Measurements from ENCODE around the gene TIGD1.

Gene TIGD1

GRCh38 chr2:232543928-232544631 is 6.3 kb downstream of the TIGD1 start:
- no peak for TF ChIP-seq EZH2phosphoT487 (IDR thresholded peaks at IDR 0.05; ENCODE audit: low read depth)
- TF ChIP-seq CTCF (IDR thresholded peaks at IDR 0.05; ENCODE audit: low read depth, low read length): no peak
- Histone ChIP-seq H3K79me2 (ENCODE audit: low read length) (peaks cover 22% of the 10 kb centered on the region), H3K27me3 (ENCODE audit: low read depth, low read length) (no peaks in the 10 kb centered on the region), H3K4me3 (ENCODE audit: low read length) (no peak overlapping the region), H3K4me1 (ENCODE audit: low read length) (no peaks in the 10 kb centered on the region), H3K4me2 (ENCODE audit: low read length) (no peak overlapping the region), H3K27ac (ENCODE audit: low read length) (no peak overlapping the region), H3K9ac (ENCODE audit: low read length) (no peak overlapping the region), H3K36me3 (replicated peaks; ENCODE audit: low read depth, low read length) (peaks cover 10% of the 10 kb centered on the region), H4K20me1 (ENCODE audit: insufficient read depth, low read length) (no peaks in the 10 kb centered on the region), H3K9me3 (ENCODE audit: insufficient read depth, low read length) (no peaks in the 10 kb centered on the region), H2AFZ (ENCODE audit: low read depth, low read length) (no peak overlapping the region)

- Histone ChIP-seq H3K27ac (ENCODE audit: low read length) (no peak overlapping the region), H3K4me2 (ENCODE audit: low read length) (no peak overlapping the region), H3K9ac (ENCODE audit: low read length) (no peak overlapping the region), H3K4me1 (ENCODE audit: low read length) (no peaks in the 10 kb centered on the region), H3K27me3 (ENCODE audit: low read depth, low read length) (no peaks in the 10 kb centered on the region), H3K36me3 (replicated peaks; ENCODE audit: low read depth, low read length) (peaks cover 10% of the 10 kb centered on the region), H3K4me3 (ENCODE audit: low read length) (no peak overlapping the region), H2AFZ (ENCODE audit: low read depth, low read length) (no peak overlapping the region), H3K79me2 (ENCODE audit: low read length) (peaks cover 17% of the 10 kb centered on the region), H3K9me3 (ENCODE audit: insufficient read depth, low read length) (no peaks in the 10 kb centered on the region), H4K20me1 (ENCODE audit: insufficient read depth, low read length) (no peaks in the 10 kb centered on the region)
- no peak for TF ChIP-seq EZH2phosphoT487 (IDR thresholded peaks at IDR 0.05; ENCODE audit: low read depth)
- TF ChIP-seq CTCF (IDR thresholded peaks at IDR 0.05; ENCODE audit: low read depth, low read length): no peak
Observed at GRCh38 chr2:232543491-232543890, 6.9 kb downstream of the TIGD1 start.

DNA sequence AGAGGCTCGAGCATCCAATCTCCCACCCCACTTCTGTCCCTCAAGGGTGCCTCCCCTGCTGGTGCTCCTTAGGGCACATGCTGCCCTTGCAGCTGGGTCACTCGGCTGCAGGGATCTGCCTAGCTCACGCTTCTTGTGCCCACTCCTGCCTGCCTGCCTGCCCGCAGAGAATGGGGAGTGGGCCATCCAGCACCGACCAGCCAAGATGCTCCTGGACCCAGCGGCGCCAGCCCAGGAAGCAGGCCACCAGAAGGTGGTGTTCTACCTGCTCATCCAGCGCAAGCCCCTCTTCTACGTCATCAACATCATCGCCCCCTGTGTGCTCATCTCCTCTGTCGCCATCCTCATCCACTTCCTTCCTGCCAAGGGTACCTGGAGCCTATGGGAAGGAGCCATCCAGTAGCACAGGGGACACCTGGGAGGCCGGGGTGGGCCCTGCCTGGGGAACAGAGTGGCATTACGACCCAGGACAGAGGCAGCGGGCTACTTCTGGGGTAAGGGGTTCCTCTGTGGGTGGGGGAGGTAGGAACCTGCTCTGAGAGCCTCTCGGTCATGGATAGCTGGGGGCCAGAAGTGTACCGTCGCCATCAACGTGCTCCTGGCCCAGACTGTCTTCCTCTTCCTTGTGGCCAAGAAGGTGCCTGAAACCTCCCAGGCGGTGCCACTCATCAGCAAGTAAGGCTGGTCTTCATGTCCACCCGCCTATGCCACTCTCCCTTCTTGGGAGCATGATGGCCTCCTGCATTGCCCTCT is 7.5 kb downstream of the TIGD1 start:
- no peak overlapping the region for H3K4me3 ChIP-seq (ENCODE audit: low read length)
- no peaks in the 10 kb centered on the region for H3K27me3 ChIP-seq (ENCODE audit: low read depth, low read length)
- TF ChIP-seq CTCF (IDR thresholded peaks at IDR 0.05; ENCODE audit: low read depth, low read length) (no peak), EZH2phosphoT487 (IDR thresholded peaks at IDR 0.05; ENCODE audit: low read depth) (no peak)
- H3K9ac ChIP-seq (ENCODE audit: low read length): no peak overlapping the region
- H3K4me2 ChIP-seq (ENCODE audit: low read length): no peak overlapping the region
- no peaks in the 10 kb centered on the region for H4K20me1 ChIP-seq (ENCODE audit: insufficient read depth, low read length)
- H3K27ac ChIP-seq (ENCODE audit: low read length): no peak overlapping the region
- no peak overlapping the region for H2AFZ ChIP-seq (ENCODE audit: low read depth, low read length)
- H3K79me2 ChIP-seq (ENCODE audit: low read length): peaks cover 13% of the 10 kb centered on the region; the same call in 1 of the 2 replicates
- no peaks in the 10 kb centered on the region for H3K4me1 ChIP-seq (ENCODE audit: low read length)
- peaks cover 10% of the 10 kb centered on the region for H3K36me3 ChIP-seq (replicated peaks; ENCODE audit: low read depth, low read length)
- no peaks in the 10 kb centered on the region for H3K9me3 ChIP-seq (ENCODE audit: insufficient read depth, low read length)

DNA sequence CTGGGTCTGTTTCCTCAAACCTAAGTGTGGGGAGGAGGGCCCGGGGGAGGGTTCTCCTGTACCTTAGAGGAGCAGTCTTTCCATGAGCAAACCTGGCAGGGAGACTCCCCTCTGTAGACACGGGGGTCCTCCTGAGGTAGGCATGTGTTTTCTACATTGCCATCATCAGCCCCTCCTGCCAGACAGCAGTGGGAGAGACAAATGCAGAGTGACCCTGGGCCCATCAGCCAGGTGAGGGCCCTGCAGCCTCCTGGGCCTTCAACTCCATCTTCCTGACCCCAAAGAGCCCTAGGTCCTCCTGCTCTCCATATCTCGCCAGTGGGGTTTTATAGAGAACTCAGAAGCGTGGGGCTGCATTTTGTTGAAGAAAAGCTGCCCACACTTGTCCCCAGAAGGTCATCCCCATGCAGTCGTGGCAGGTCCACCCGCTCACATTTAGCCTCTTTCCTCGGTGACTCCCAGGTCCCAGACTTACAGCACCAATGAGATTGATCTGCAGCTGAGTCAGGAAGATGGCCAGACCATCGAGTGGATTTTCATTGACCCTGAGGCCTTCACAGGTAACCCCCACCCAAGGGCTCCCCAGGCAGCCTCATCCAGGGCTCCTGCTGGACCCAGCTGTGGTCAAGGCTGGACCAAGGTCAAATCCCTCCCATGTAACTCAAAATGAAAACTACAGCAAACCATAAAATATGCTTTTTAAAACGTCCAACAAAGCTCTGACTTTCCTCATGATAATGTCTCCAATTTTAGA is 8.2 kb downstream of the TIGD1 start:
- no peak overlapping the region for H2AFZ ChIP-seq (ENCODE audit: low read depth, low read length)
- H3K36me3 ChIP-seq (replicated peaks; ENCODE audit: low read depth, low read length): peaks cover 5% of the 10 kb centered on the region
- TF ChIP-seq EZH2phosphoT487 (IDR thresholded peaks at IDR 0.05; ENCODE audit: low read depth) (no peak), CTCF (IDR thresholded peaks at IDR 0.05; ENCODE audit: low read depth, low read length) (no peak)
- no peaks in the 10 kb centered on the region for H3K9me3 ChIP-seq (ENCODE audit: insufficient read depth, low read length)
- no peaks in the 10 kb centered on the region for H3K4me1 ChIP-seq (ENCODE audit: low read length)
- no peak overlapping the region for H3K4me3 ChIP-seq (ENCODE audit: low read length)
- H3K4me2 ChIP-seq (ENCODE audit: low read length): no peak overlapping the region
- H3K27me3 ChIP-seq (ENCODE audit: low read depth, low read length): no peaks in the 10 kb centered on the region
- H4K20me1 ChIP-seq (ENCODE audit: insufficient read depth, low read length): no peaks in the 10 kb centered on the region
- 0 out of 2 replicates have a peak, but pooled peaks cover 7% of the 10 kb centered on the region for H3K79me2 ChIP-seq (ENCODE audit: low read length)
- H3K27ac ChIP-seq (ENCODE audit: low read length): no peak overlapping the region
- no peak overlapping the region for H3K9ac ChIP-seq (ENCODE audit: low read length)
